Renal cortex interstitium (tissue), 11 donors: ENCODE results near the gene MAD1L1. TPM values are rescaled to one million over a fixed set of nuclear protein-coding genes. Genes with fewer than 3 reads are reported as not detected.
"Not testable (repeated sequence)": the region's sequence is repeated elsewhere in the genome, so short reads cannot be mapped to it uniquely, and the experiment has no call there.

Experiments used
- DNase-seq, 11 donors: peaks; one replicate each; pipeline ENCODE4 v3.0.0-alpha.2; 2013; ENCODE audit warnings: low read depth in 9 of 11, low spot score in 4 of 11; ENCODE audit errors: extremely low read depth in 1 of 11
- polyA plus RNA-seq, 3 donors: library from polyadenylated mRNA; unstranded; fragments of 120-200 nt; gene quantifications; one replicate each; pipeline ENCODE4 v1.2.1, GENCODE V29; 2013; ENCODE audit not compliant: insufficient read length in 3 of 3

Gene MAD1L1
- polyA plus RNA-seq, 3 donors, result 22.6 to 28.2 (median 26.3) TPM

DNA sequence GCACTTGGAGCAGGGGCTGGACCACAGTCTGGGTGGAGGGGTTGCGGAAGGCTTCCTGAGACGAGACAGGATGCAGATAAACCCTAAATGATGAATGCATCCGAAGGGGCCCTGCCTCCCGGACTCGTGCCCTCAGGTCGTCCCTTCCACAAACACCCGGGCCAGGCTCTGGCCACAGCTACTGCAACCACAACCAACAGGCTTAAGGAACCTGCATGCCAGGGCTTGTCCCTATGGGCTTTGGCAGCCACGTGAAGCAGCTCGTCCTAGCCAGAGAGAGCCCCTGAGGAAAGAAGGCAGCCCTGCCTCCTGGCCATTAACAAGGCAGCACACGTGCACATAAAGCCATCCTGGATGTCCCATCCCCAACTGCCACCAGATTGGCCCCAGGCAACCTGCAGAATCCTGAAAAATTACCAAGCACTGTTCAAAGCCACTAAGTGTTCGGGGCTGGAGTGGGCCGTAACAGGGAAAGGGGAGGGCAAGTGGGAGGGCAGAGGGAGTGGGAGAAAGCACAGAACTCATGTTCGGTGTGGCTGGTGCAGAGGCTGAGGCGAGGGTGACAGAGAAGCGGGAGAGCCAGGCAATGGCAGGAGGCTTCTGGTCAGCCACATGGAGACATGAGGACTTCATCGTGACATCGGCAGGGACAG lies 62.7 kb downstream of the MAD1L1 start:
- no peak for DNase-seq

DNA sequence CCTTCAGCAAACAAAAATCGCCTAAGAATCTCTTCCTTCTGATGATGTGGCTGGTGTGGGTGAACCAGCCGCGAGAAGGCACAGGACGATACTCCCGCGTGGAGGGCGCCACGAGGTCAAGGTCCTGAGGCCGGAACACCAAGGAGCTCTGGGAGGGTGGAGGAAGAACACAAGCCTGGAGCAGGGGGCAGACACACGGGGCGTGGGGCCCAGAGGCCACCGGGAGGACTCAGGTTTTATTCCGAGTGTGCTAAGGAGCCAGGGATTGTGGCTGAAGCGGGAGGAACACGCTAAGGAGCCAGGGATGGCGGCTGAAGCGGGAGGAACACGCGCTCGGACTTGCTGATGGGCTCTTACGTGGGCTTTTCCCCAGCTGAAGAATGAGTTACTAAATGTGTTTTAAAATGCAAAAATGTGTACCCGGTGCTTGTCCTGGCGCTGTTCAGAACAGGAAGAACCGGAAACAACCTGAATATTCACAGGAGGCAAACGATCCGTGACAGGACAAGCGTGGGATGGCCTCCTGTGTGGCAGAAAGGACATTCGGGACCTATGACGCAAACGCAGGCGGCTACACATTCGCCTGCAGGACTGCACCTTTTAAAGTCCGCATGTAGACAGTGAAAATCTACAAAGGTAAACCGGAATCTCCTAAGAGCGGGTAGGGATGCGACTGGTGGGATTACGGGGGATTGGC lies 64.0 kb downstream of the MAD1L1 start:
- peak in 8 of 11 donors; percentile 62 to 84 (median 76) for DNase-seq

DNA sequence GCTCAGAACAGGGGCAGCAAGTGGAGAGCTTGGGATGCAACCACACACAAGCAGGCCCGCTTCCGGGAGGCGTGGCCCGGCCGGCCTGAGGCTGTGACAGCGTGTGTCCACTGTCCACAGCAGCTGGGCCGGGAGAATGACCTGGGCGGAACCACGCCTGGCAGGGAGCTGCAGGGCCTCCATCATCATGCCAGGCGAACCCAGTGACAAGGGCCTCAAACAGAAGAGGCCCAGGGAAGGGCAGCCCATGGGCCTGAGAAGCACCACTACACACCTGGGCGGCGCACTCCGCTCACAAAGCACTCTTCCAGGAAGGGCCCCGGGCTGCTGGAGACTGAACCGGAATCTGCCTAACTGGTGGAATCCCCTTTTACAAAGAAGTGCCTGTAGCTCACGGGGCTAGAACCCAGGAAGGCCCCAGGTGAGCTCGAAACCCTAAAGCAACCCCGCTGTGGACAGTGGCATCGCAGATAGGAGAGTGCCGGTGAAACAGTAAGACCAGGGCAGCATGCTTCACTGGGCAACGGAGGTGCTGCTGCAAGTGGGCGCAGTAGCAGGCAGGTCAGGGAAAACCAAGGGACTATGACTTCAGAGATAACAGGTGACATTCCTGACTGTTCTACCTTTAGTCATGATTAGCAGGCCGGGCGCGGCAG lies 66.0 kb downstream of the MAD1L1 start:
- DNase-seq, result no peak

DNA sequence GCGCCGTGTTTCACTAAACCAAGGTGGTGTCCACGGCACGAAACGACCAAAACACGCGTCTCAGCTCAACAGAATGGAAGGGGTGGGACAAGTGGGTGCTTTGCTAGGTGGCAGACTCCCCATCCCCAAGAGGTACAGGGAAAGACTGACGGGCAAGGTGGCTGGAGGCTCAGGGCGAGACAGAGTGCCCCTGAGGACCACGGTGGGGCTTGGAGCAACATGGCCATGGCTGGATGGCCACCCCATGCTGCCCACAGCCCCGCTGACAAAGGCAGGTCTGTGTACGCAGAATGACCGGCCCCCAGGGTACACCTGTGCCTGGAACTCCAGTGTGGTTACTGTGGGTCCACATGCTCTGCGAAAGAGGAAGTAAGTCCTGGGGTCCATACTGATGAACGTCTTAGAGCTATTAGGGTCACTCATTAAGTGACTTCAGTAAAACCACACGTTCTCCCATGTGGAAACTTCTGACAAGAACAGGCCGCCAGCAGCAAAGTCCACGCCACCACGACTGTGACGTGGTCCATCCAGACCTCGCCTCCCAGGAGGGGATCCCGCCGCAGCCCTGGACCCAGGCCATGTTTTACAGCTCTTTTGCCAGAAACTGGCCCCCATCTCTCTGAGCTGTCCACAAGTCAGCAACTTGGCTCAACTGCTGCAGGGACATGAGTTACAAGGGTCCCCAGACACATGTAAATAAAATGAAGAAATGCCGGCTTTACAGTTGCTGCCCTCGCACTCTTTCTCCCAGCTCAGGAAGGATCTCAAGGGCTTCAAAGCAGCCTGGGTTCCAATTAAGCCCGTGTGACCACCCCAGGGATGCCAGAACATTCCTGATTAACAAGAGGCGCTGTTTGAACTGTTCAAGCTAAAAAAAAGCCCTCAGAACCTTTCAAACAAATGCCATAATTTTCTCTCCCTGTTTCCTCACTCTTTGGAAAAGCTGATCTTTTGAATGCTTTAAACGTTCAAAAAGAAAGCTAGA lies 66.8 kb downstream of the MAD1L1 start:
- DNase-seq, result no peak

DNA sequence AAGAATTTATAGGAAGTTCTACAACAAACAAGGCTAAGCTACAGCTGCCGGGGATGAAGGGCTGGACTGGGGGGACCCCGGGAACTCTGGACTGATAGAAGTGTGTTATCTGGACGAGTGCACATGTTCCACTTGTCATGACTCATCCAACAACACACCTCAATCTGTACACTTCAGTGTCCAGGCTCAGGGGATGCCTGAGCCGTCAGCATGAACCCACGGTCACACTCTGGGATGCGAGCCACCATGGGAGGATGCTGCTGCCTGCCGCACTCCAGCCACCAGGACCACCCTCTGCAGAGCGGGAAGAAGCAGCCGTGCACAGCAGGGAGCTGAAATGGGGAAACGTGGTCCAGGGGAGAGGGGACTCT lies 67.5 kb downstream of the MAD1L1 start:
- no peak for DNase-seq

DNA sequence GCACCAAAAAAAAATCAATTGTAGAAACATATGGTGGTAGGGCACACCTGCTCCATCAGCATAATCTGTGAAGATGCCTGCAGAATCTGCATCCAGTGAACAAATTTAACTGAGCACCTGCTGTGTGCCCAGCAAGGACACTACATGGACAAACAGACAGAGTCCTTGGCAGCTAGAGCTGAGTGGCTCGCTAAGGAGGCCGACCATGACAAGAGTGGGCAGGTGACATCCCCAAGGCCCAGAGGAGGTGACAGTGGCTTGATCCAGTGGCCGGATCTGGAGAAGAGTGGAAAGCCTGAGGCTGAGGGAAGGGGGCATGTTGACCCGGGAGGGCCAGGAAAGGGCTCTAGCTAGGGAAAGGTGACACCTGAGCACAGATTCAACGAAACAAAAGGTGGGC lies 68.1 kb downstream of the MAD1L1 start:
- no peak for DNase-seq

DNA sequence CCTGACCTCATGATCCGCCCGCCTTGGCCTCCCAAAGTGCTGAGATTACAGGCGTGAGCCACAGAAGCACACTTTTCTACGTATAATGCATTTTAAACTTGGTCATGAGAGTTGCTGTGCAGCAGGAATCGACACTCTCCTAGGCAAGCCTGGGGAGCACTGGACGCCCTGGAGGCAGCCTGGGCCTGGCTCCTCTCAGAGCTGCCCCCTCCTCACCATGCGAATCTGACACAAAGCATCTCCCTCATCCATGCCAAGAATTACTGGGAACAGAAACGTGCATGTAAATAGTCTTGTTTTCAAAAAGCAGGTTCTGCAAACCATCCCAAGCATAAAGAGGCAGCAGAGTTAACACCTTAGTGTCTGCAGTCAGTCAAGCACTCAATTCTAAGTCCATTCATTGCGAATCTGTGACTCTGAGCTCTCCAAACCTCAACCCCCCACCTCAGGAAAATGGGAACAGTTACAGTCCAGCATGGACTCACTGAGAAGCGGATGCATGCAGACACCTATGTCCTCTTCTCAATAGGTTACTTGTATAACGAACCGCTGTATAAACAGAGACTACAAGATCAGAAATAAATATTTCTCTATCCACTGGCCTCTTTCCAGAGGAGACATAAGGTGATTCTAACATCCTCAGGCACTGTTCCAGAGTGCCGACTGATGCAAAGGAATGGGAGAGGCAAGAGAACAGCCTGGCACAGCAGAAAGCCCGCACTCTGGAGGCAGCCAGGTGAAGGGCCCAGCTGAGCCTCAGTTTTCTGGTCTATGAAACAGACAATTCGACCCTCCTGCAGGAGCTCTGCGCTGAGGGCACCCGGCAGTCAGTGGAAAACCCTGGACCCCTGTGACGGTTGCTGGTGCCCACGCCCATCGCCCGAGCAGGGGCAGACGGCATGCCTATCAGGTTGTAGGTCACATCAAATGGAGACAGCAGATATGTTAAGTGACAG lies 68.9 kb downstream of the MAD1L1 start:
- DNase-seq, result no peak

DNA sequence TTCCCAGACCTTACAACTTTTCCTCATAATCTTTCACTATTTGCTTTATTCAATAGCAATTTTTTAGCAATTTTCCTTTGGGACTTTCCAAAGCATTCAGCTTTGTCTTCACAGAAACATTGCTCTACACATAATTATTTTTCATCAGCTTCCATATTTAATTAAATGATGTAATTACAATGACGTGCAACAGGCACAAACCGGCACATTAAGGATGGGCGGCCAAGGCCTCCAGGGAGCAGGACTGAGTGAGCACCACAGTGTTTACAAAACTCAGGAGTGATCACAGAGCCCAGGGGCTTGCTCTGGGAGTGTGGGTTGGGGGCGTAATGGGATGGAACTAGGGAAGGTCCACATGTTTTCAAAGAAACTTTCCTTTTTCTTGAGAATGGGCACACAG lies 69.8 kb downstream of the MAD1L1 start:
- no peak for DNase-seq

DNA sequence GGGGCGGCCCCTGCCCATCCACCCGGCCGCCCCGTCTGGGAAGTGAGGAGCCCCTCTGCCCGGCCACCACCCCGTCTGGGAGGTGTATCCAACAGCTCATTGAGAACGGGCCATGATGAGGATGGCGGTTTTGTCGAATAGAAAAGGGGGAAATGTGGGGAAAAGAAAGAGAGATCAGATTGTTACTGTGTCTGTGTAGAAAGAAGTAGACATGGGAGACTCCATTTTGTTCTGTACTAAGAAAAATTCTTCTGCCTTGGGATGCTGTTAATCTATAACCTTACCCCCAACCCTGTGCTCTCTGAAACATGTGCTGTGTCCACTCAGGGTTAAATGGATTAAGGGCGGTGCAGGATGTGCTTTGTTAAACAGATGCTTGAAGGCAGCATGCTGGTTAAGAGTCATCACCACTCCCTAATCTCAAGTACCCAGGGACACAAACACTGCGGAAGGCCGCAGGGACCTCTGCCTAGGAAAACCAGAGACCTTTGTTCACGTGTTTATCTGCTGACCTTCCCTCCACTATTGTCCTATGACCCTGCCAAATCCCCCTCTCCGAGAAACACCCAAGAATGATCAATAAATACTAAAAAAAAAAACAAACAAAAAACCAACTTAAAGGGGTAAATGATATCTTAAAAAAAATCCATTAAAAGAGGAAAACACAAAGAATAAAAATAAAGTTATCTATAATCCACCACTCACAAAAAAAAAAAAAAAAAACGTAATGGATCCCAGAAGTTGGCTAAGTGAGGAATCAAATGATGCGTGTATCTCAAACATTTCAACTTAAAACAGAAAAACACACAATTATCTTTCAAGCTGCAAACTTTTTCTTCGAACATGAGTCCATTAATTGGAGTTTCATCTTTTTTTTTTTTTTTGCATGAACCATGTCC lies 70.5 kb downstream of the MAD1L1 start:
- DNase-seq, result not testable (repeated sequence)

DNA sequence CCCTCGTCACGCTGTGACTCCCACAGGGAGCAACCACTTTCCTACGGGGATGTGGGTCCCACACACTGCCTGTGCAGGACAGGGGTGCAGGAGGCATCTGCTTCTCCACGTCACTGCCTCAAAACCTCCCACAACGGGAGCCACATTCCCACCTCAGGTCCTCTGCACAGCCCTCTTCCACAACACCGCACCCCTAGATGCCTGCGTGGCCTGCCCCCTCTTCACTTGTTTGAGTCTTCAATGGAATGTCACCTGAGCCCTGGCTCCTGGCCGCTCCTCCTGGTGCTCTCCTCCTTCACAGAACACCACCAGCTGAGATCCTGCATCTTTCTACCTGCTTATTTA lies 73.6 kb downstream of the MAD1L1 start:
- DNase-seq, result no peak

DNA sequence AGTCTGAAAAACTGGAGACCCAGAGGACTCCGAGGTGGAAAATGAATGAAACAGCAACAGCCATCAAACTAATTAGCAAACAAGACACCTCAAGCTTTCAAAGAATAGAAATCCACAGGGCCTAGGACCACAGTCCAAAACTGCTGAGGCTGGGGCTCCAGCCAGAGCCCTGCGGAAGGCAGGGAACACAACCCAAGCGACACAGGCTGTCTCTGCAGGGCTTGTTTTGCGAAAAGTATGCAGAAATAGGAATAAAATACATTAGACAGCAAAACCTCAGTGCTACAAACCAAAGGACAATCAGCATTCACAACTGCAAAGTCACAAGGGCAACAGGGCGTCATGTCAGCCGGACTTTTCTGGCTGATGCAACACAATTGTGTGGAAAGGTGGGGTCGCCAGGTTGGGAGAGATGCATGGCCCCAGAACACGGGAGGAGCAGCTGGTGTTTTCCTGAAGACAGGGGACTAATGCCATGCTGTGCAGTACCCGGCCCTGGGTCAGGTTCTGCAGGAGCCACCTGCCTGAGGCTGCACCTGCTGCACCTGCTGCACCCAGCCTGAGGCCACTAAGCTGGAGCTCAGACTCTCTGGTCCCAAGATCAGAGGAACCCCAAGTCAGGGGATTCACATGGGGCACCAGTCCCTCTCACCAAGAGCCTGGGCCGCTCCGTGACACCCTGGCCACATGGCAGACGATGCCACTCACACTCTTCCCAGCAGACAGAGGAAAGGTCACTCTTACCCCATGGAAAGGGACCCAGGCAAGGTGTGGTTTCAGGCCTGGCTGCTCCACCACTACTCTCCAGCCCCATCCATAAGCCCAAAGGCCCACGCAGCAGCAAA lies 74.2 kb downstream of the MAD1L1 start:
- DNase-seq, result no peak

DNA sequence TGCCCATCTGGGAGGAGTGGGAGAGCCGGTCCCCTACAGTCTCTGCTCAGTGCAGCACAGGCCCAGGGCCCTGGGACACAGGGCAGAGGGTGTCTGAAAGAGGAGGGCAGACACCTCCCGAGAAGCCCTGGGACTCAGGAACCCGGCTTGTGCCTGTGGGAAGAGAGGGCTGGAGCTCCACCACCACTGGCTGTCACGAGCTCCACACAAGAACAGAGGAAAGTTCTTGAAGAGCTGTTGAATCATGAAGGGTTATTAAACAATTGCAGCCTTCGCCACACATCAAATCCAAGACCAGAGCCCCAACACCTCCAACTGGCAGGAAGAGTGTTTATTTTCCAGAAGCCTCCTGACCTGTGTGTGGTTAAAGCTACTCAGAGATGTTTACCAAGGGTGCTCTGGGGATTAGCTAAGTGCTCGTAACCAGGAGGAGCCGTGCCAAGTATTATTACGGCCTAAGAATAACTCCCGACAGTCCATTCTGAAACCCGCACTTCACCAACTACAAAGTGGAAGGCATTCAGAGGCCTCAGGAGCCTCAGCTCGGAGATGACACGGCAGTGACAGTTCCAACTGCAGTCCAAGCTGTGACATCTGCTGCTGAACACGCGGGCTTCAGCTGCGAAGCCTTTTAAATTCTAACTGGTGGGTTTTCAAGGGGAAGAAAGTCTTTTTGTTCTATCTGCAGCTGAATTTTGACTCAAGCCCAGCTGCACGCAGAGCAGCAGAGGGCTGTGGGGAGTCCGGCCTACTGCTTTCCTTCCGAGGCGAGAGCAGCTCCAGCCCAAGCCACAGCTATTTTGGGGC lies 75.1 kb downstream of the MAD1L1 start:
- DNase-seq, result peak in 2 of 11 donors; percentile 42 to 49

DNA sequence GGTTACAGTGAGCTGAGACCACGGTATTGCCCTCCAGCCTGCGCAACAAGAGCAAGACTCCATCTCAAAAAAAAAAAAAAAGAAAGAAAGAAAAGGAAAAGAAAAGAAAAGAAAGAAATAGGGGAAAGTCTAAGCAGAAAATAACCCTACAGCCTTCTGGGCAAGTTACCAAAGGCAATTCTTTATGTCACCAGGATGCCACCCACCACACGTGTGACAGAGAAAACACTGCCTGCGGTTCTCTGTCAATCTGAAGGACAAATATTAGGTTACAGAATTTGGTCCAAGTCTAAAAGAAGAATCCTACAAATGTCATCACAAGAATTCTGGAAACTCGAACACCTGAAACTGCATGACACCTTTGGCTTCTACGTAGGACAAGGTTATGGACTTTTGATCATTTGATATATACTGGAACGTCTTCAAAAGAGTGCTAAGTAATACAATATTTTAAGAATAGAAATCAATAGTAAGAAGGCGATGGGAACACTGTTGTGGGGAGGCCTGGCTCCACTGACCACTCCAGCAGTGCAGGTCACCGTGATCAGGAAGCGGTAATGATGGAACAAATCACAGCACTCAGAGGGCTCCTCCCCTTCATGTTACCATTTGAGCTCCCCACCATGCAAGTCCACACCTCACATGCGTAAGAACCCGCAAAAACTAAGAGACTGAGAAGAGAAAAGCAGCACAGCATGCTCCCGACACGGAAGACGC lies 75.8 kb downstream of the MAD1L1 start:
- DNase-seq, result no peak

DNA sequence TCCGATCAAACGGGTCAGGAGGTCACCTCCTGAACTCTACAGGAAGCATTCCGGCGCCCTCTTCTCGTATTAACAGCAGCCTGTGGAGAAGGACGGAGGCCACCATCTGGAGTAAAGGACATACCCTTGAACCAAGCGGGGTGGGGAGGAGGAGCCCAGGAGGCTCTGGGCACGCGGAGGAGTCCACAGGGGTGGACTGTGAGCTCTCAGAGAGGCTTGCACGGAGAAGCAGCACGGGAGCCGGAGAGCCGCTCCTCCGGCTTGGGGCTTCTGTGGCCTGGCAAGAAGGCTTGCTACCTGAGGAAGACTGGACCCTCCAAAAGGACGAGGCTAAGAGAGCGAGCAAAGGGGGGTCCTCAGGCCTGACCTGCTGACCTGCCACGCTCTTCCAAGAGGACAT lies 77.9 kb downstream of the MAD1L1 start:
- DNase-seq, result no peak

DNA sequence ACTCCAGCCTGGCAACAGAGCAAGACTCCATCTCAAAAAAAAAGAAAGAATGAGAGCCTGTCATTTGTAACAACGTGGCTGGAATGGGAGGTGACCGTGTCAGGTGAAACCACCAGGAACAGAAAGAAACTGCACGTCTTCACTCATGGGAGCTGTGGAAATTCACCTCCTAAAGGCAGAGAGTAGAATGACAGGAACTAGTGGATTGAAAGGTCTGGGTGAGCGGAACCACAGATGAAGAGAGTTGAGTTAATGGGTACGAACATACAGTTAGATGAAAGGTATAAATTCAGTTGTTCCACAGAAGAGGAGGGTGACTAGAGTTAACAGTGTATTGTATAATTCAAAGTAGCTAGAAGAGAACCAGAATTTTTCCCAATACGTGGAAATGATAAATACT lies 78.6 kb downstream of the MAD1L1 start:
- DNase-seq, result no peak
